OCI-M2 (cell line): ENCODE results near the gene ERICH2.

Experiments used
- DNase-seq: peaks from one replicate; lab custom pipeline; 2025; ENCODE audit not compliant: unreplicated experiment; lab: John Stamatoyannopoulos, UW

Gene ERICH2

GRCh38 chr2:170836027-170836426 lies 65.8 kb downstream of the ERICH2 start:
- DNase-seq, result no peak

GRCh38 chr2:170840717-170841210 lies 70.6 kb downstream of the ERICH2 start:
- DNase-seq, result no peak

- DNase-seq, result no peak
Measured at GRCh38 chr2:170842785-170843184, 72.6 kb downstream of the ERICH2 start.

GRCh38 chr2:170843656-170844055 lies 73.5 kb downstream of the ERICH2 start:
- no peak for DNase-seq

- DNase-seq, result no peak
Measured at GRCh38 chr2:170845343-170845742, 75.2 kb downstream of the ERICH2 start.

- no peak for DNase-seq
Measured at GRCh38 chr2:170846314-170846713, 76.1 kb downstream of the ERICH2 start.

GRCh38 chr2:170847716-170848115 lies 77.5 kb downstream of the ERICH2 start:
- DNase-seq, result no peak
